Transverse colon (tissue), 4 donors: ENCODE measurements around the gene MIDN. TPM values are rescaled to one million over a fixed set of nuclear protein-coding genes. Genes with fewer than 3 reads are reported as not detected.
A peak's percentile ranks its signal among the peaks of the same experiment; 100 is the strongest.

Source experiments
- DNase-seq: peaks from one replicate; pipeline ENCODE4 v3.0.0-alpha.2; 2019
- H3K27ac ChIP-seq, 4 donors: fragments of 200-600 bp; sonication (generic); 2 replicates each; pipeline ENCODE4 v1.5.1; 2016 to 2018; ENCODE audit warnings: inconsistent platforms in 4 of 4
- H3K27me3 ChIP-seq: fragments of 200-600 bp; sonication (generic); 2 replicates; pipeline ENCODE4 v1.5.1; 2017; ENCODE audit warnings: inconsistent platforms
- H3K36me3 ChIP-seq, 4 donors: fragments of 200-600 bp; sonication (generic); 2 replicates each; pipeline ENCODE4 v1.5.1; 2017 to 2019; ENCODE audit warnings: inconsistent platforms in 4 of 4
- H3K4me1 ChIP-seq, 4 donors: fragments of 200-600 bp; sonication (generic); 2 replicates each; pipeline ENCODE4 v1.5.1; 2017 to 2020; ENCODE audit warnings: inconsistent platforms in 4 of 4
- H3K4me3 ChIP-seq, 4 donors: fragments of 200-600 bp; sonication (generic); 1 replicate in 1 of 4; 2 replicates in 3 of 4; pipeline versions ENCODE4 v1.5.1 to v1.6.1; 2017 to 2019; ENCODE audit warnings: inconsistent platforms in 4 of 4
- H3K9me3 ChIP-seq, 2 donors: fragments of 200-600 bp; sonication (generic); 2 replicates each; pipeline ENCODE4 v1.5.1; 2017 to 2019; ENCODE audit warnings: inconsistent platforms in 2 of 2
- EP300 ChIP-seq: sonication (generic); formaldehyde crosslinking; IDR thresholded peaks from one replicate; pipeline ENCODE4 v1.6.1; 2017; ENCODE audit warnings: antibody characterized with exemption, low read depth
- POLR2A ChIP-seq: fragments of 450-650 bp; IDR thresholded peaks from one replicate; pipeline ENCODE4 v1.6.1; 2016; ENCODE audit warnings: antibody characterized with exemption, mild to moderate bottlenecking, moderate library complexity
- POLR2AphosphoS5 ChIP-seq, 3 donors: sonication (generic); formaldehyde crosslinking; IDR thresholded peaks; one replicate each; pipeline ENCODE4 v1.6.1; 2016; ENCODE audit warnings: antibody characterized with exemption in 3 of 3
- WGBS, 2 donors: methylation state at CpG; one replicate each; pipeline ENCODE4 v1.1.5; 2018; ENCODE audit warnings: low coverage in 1 of 2; 5-methylcytosine and 5-hydroxymethylcytosine counted together
- in situ Hi-C, 4 donors: fragments of 200-750 bp; cut with MboI; loops; one replicate each; pipeline versions ENCODE4 v1.15.0 to v1.15.1; 2017; ENCODE audit warnings: low sequenced_read_pairs in 3 of 4, low pct_ligation_motif_present in 1 of 4, low pct_unique_long_range_greater_than_20kb in 1 of 4
- intact Hi-C: fragments of 100-400 bp; cut with DNase I; formaldehyde crosslinking; loops from one replicate; pipeline ENCODE4 v1.15.1; 2023; ENCODE audit warnings: low total_unique reads
- total RNA-seq, 4 donors: library from RNA; depleted of rRNA; stranded (reverse); fragments of >200 nt; gene quantifications; one replicate each; pipeline ENCODE4 v1.1.0, GENCODE V29; 2016
- TF ChIP-seq, protein P1 (sequence below), 5 experiments: fragments of 200-600 bp in 3 of 5; fragments of 450-650 bp in 2 of 5; sonication (generic) in 3 of 5; IDR thresholded peaks; 1 replicate in 2 of 5; 2 replicates in 3 of 5; pipeline ENCODE4 v1.5.1; 2016 to 2017; ENCODE audit warnings: antibody characterized with exemption in 5 of 5, inconsistent platforms in 3 of 5, mild to moderate bottlenecking in 2 of 5, moderate library complexity in 1 of 5

The MIDN gene
- total RNA-seq, 4 donors from 2014 or later: 89.4 to 379 (median 116) TPM

GRCh38 chr19:1238369-1239303 lies 9.7 kb upstream of the MIDN start:
- Histone ChIP-seq H3K4me1 (peaks cover 36 to 54% (median 45%) of the 10 kb centered on the region in 4 donors), H3K4me3 (peak overlapping the region in 2 of 4 donors; percentile 40 to 41), H3K36me3 (no peaks in the 10 kb centered on the region), H3K27ac (peak overlapping the region; percentile 98 to 99 (median 98)), H3K9me3 (no peaks in the 10 kb centered on the region), H3K27me3 (peaks cover 43% of the 10 kb centered on the region)
- no peak for DNase-seq
- intact Hi-C loops (no loop called here), in situ Hi-C loops (no loop called here)
- TF ChIP-seq EP300: no peak
- TF ChIP-seq, protein P1, sequence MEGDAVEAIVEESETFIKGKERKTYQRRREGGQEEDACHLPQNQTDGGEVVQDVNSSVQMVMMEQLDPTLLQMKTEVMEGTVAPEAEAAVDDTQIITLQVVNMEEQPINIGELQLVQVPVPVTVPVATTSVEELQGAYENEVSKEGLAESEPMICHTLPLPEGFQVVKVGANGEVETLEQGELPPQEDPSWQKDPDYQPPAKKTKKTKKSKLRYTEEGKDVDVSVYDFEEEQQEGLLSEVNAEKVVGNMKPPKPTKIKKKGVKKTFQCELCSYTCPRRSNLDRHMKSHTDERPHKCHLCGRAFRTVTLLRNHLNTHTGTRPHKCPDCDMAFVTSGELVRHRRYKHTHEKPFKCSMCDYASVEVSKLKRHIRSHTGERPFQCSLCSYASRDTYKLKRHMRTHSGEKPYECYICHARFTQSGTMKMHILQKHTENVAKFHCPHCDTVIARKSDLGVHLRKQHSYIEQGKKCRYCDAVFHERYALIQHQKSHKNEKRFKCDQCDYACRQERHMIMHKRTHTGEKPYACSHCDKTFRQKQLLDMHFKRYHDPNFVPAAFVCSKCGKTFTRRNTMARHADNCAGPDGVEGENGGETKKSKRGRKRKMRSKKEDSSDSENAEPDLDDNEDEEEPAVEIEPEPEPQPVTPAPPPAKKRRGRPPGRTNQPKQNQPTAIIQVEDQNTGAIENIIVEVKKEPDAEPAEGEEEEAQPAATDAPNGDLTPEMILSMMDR (IDR thresholded peaks at IDR 0.05): no peak
- no peak for TF ChIP-seq POLR2A
- TF ChIP-seq POLR2AphosphoS5 (IDR thresholded peaks at IDR 0.05): no peak
- WGBS, 2 donors: 45 to 78% methylated on average over 6 to 34 of the region's 34 CpGs

DNA sequence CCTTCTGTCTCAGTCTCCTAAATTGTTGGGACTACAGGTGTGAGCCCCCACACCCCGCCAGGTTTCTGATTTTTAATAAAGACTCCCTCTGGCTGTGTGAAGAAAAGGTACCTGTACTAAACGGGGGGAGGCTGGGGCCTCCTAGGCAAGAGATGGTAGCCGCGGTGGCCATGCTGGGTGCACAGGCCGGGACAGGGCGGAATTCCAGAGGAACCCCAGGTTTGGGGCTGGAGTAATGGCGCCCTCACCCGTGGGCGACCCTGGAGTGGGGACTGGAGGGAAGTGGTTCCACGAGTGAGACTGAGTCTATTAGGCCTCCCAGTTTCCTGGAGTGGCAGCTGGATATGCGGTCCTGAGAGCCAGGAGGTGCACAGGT lies 9.0 kb upstream of the MIDN start:
- no peaks in the 10 kb centered on the region for H3K36me3 ChIP-seq
- no peaks in the 10 kb centered on the region for H3K9me3 ChIP-seq
- DNase-seq: no peak
- H3K27me3 ChIP-seq: peaks cover 35% of the 10 kb centered on the region
- WGBS, 2 donors: 57 to 83% methylated on average over 1 to 11 of the region's 11 CpGs
- in situ Hi-C loops (no loop called here), intact Hi-C loops (no loop called here)
- H3K4me1 ChIP-seq: peaks cover 43 to 56% (median 49%) of the 10 kb centered on the region in 4 donors
- no peak overlapping the region for H3K4me3 ChIP-seq
- no peak for TF ChIP-seq POLR2AphosphoS5 (IDR thresholded peaks at IDR 0.05)
- TF ChIP-seq POLR2A: no peak
- TF ChIP-seq, protein P1 (IDR thresholded peaks at IDR 0.05): no peak
- TF ChIP-seq EP300: no peak
- peak overlapping the region; percentile 98 to 99 (median 98) for H3K27ac ChIP-seq

DNA sequence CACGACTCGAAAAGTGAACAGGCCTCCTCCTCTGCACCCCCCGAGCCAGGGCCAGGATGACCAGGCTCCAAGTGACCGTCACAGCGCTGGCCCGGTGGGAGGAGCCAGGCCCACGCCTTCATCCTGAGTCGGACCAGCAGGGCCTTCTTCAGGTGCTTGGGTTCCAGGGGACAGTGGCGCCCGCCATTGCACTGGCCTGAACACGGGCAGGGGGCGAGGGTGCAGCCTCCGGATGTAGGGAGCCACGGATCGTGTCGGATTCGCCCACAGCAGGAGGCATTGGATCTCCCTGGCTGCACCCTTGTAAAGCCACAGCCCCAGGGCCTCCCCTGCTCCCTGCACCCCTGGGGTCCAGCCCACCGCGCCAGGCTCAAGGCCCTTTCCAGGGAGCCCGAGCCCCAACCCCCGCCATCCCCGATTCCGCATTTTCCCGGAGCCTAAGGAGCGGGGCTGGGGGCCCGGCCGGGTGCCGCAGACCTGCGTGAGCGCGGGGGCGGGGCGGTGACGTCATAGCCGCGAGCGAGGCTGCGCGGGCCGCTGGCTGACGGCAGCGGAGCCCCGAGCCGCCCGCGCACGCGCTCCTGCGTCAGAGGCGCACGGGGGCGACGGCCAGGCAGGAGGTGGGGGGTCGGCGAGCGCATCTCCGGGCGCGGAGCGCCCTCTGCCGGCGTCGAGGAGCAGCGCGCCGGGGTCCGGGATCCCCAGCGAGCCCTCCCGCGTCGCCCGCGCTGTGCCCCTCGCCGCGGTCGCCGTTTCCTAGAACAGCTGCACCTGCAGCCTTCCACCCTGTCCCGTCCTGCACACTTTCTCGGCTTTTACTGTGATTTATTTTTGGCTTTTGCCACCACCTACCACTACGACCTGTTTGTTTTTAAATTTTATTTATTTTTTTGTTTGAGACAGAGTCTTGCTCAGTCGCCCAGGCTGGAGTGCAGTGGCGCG lies 8.3 kb upstream of the MIDN start:
- 0 to 13% methylated on average over 6 to 56 of the region's 84 CpGs for WGBS, 2 donors
- peaks cover 29% of the 10 kb centered on the region for H3K27me3 ChIP-seq
- DNase-seq: peak; percentile 88
- H3K27ac ChIP-seq: peak overlapping the region; percentile 98 to 99 (median 98)
- intact Hi-C loops: loop anchor here (10.0 kb wide), 2 partner anchors 135 to 215 kb away; partner anchors contain the start of genes CNN2, GPX4, RNU6-2 and TMEM259
- H3K4me1 ChIP-seq: peaks cover 50 to 63% (median 55%) of the 10 kb centered on the region in 4 donors
- peak overlapping the region in 3 of 4 donors; percentile 8 to 86 (median 29) for H3K4me3 ChIP-seq
- no peaks in the 10 kb centered on the region for H3K36me3 ChIP-seq
- TF ChIP-seq, protein P1 (IDR thresholded peaks at IDR 0.05): peak; percentile 59 to 93 (median 82)
- TF ChIP-seq POLR2A: no peak
- H3K9me3 ChIP-seq: no peaks in the 10 kb centered on the region
- in situ Hi-C loops: no loop called here
